HCT116 (cell line): ENCODE results near the gene EEFSEC. TPM values are rescaled to one million over a fixed set of nuclear protein-coding genes. Genes with fewer than 3 reads are reported as not detected.

Experiments
- ATAC-seq: fragments of 200-7000 bp; cut with Tn5 transposase; 2 replicates; pipeline ENCODE4 v1.9.1; 2020; ENCODE audit warnings: mild to moderate bottlenecking, moderate library complexity
- BruUV-seq: library from RNA; stranded (reverse); fragments of 400-500 nt; replicated peaks from 2 replicates; lab custom pipeline; 2021; lab: Mats Ljungman, UMichigan
- CTCF ChIA-PET: fragments of 300-600 bp; sonication (Branson Sonifier 250); formaldehyde crosslinking; loops from one replicate; lab custom pipeline; 2021; ENCODE audit warnings: antibody characterized with exemption; lab: Charles Lee
- POLR2A ChIA-PET: fragments of 300-600, 350-600 bp; sonication (Branson Sonifier 250); formaldehyde crosslinking; loops from one replicate; lab custom pipeline; 2021; ENCODE audit warnings: antibody characterized with exemption; lab: Charles Lee
- RAD21 ChIA-PET, 2 experiments: fragments of 300-600 bp; sonication (Branson Sonifier 250); formaldehyde crosslinking; loops; one replicate each; lab custom pipeline; 2023; ENCODE audit warnings: low total read pairs in 2 of 2; ENCODE audit not compliant: uncharacterized antibody in 2 of 2, unreplicated experiment in 2 of 2, low non-redundant PET in 1 of 2; lab: Charles Lee
- DNase-seq: peaks from one replicate; pipeline ENCODE4 v3.0.0-alpha.2; 2010; ENCODE audit warnings: low read depth, low spot score
- H2AFZ ChIP-seq: fragments of 200-600 bp; shearing (Covaris generic), sonication (generic); 2 replicates; pipeline ENCODE4 v1.6.1; 2017; ENCODE audit warnings: low read depth, mixed run types, mixed read lengths, antibody characterized with exemption, low read length; ENCODE audit not compliant: poor library complexity, severe bottlenecking
- H3K27ac ChIP-seq: 2 replicates; pipeline ENCODE4 v1.5.1; 2012; ENCODE audit warnings: low read depth, low read length
- H3K27me3 ChIP-seq: fragments of 200-600 bp; sonication (generic); 2 replicates; pipeline ENCODE4 v1.6.1; 2016; ENCODE audit warnings: mixed run types, low read length, mixed read lengths; ENCODE audit not compliant: insufficient read depth
- H3K36me3 ChIP-seq, 2 experiments: fragments of 200-500 bp in 1 of 2; fragments of 200-600 bp in 1 of 2; sonication (Bioruptor generic) in 1 of 2; sonication (generic) in 1 of 2; 2 replicates each; pipeline versions ENCODE4 v1.5.1 to v1.6.1; 2014 to 2016; ENCODE audit warnings: low read length in 2 of 2, inconsistent platforms in 1 of 2, mixed read lengths in 1 of 2, mixed run types in 1 of 2; ENCODE audit not compliant: insufficient read depth in 2 of 2, control insufficient read depth in 1 of 2
- H3K4me1 ChIP-seq, 2 experiments: fragments of 200-600 bp in 1 of 2; sonication (generic) in 1 of 2; 2 replicates each; pipeline versions ENCODE4 v1.5.1 to v1.6.1; 2012 to 2017; ENCODE audit warnings: low read length in 2 of 2, inconsistent platforms in 1 of 2, mild to moderate bottlenecking in 1 of 2, mixed read lengths in 1 of 2, mixed run types in 1 of 2, moderate library complexity in 1 of 2; ENCODE audit not compliant: insufficient read depth in 2 of 2, control insufficient read depth in 1 of 2
- H3K4me2 ChIP-seq: fragments of 200-600 bp; sonication (generic); 2 replicates; pipeline ENCODE4 v1.6.1; 2017; ENCODE audit warnings: mixed run types, low read length, mixed read lengths
- H3K4me3 ChIP-seq, 2 experiments: fragments of 200-600 bp in 1 of 2; sonication (generic) in 1 of 2; replicated peaks in 1 of 2; 2 replicates each; pipeline ENCODE4 v1.5.1; 2011 to 2016; ENCODE audit warnings: low read length in 2 of 2, control low read depth in 1 of 2, low read depth in 1 of 2, mild to moderate bottlenecking in 1 of 2, mixed read lengths in 1 of 2, mixed run types in 1 of 2
- H3K79me2 ChIP-seq: fragments of 200-600 bp; sonication (generic); 2 replicates; pipeline ENCODE4 v1.6.1; 2017; ENCODE audit warnings: mild to moderate bottlenecking, mixed run types, low read length, moderate library complexity, mixed read lengths; ENCODE audit not compliant: insufficient read depth
- H3K9ac ChIP-seq: fragments of 200-600 bp; sonication (generic); 2 replicates; pipeline ENCODE4 v1.6.1; 2016; ENCODE audit warnings: low read length, mixed read lengths
- H3K9me2 ChIP-seq: fragments of 200-600 bp; sonication (generic), shearing (Covaris generic); 2 replicates; pipeline ENCODE4 v1.6.1; 2017; ENCODE audit warnings: mixed run types, mild to moderate bottlenecking, moderate library complexity; ENCODE audit not compliant: insufficient read depth
- H3K9me3 ChIP-seq, 2 experiments: fragments of 200-500 bp in 1 of 2; fragments of 200-600 bp in 1 of 2; sonication (Bioruptor generic) in 1 of 2; sonication (generic) in 1 of 2; 2 replicates each; pipeline ENCODE4 v1.6.1; 2014 to 2017; ENCODE audit warnings: low read length in 2 of 2, mixed read lengths in 2 of 2, inconsistent platforms in 1 of 2, low read depth in 1 of 2, mild to moderate bottlenecking in 1 of 2, mixed run types in 1 of 2, moderate library complexity in 1 of 2; ENCODE audit not compliant: control insufficient read depth in 1 of 2, insufficient read depth in 1 of 2
- H4K20me1 ChIP-seq: fragments of 200-600 bp; sonication (generic), shearing (Covaris generic); 2 replicates; pipeline ENCODE4 v1.6.1; 2017; ENCODE audit warnings: mixed run types, mild to moderate bottlenecking, moderate library complexity; ENCODE audit not compliant: insufficient read depth
- EZH2 ChIP-seq: fragments of 200-600 bp; sonication (generic); IDR thresholded peaks from 2 replicates; pipeline ENCODE4 v1.6.1; 2017; ENCODE audit warnings: antibody characterized with exemption, mixed run types
- FOSL1 ChIP-seq: IDR thresholded peaks from 2 replicates; pipeline ENCODE4 v1.6.1; 2012; ENCODE audit warnings: low read depth
- RAD21 ChIP-seq: IDR thresholded peaks from 2 replicates; pipeline ENCODE4 v1.6.1; 2012; ENCODE audit warnings: low read depth, mild to moderate bottlenecking
- ZBTB33 ChIP-seq: IDR thresholded peaks from 2 replicates; pipeline ENCODE4 v1.6.1; 2011; ENCODE audit warnings: mild to moderate bottlenecking, low read length, moderate library complexity; ENCODE audit not compliant: insufficient replicate concordance; ENCODE audit errors: extremely low read depth
- ZNF274 ChIP-seq: fragments of 200-500 bp; sonication (Bioruptor generic); IDR thresholded peaks from 2 replicates; pipeline ENCODE4 v1.6.1; 2014; ENCODE audit warnings: mild to moderate bottlenecking, low read depth, low read length, inconsistent platforms
- intact Hi-C: fragments of 100-400 bp; cut with micrococcal nuclease; formaldehyde crosslinking; loops from 2 replicates; pipeline ENCODE4 v1.10.0; 2022
- total RNA-seq: library from RNA; stranded (reverse); gene quantifications from one replicate; pipeline ENCODE4 v1.2.1, GENCODE V29; 2021; ENCODE audit not compliant: unreplicated experiment
- TF ChIP-seq, protein P1 (sequence below), 3 experiments: fragments of 200-600 bp in 1 of 3; sonication (generic) in 1 of 3; IDR thresholded peaks in 2 of 3; conservative IDR thresholded peaks in 1 of 3; 2 replicates each; pipeline ENCODE4 v1.5.1; 2012 to 2017; ENCODE audit warnings: low read depth in 2 of 3, low read length in 2 of 3, antibody characterized with exemption in 1 of 3, borderline replicate concordance in 1 of 3, control low read depth in 1 of 3, mild to moderate bottlenecking in 1 of 3, mixed read lengths in 1 of 3, mixed run types in 1 of 3, moderate library complexity in 1 of 3; ENCODE audit not compliant: insufficient read depth in 1 of 3

EEFSEC gene
- total RNA-seq, 1 experiment from 2014 or later: 16.1 TPM

- Histone ChIP-seq H2AFZ (no peak overlapping the region), H3K36me3 (no peaks in the 10 kb centered on the region)
- RAD21 ChIA-PET: no interaction called here
- no TSS peak for BruUV-seq
- DNase-seq: no peak
- TF ChIP-seq FOSL1: no peak
- TF ChIP-seq RAD21: no peak
- no peak for TF ChIP-seq ZNF274
- TF ChIP-seq, protein P1, sequence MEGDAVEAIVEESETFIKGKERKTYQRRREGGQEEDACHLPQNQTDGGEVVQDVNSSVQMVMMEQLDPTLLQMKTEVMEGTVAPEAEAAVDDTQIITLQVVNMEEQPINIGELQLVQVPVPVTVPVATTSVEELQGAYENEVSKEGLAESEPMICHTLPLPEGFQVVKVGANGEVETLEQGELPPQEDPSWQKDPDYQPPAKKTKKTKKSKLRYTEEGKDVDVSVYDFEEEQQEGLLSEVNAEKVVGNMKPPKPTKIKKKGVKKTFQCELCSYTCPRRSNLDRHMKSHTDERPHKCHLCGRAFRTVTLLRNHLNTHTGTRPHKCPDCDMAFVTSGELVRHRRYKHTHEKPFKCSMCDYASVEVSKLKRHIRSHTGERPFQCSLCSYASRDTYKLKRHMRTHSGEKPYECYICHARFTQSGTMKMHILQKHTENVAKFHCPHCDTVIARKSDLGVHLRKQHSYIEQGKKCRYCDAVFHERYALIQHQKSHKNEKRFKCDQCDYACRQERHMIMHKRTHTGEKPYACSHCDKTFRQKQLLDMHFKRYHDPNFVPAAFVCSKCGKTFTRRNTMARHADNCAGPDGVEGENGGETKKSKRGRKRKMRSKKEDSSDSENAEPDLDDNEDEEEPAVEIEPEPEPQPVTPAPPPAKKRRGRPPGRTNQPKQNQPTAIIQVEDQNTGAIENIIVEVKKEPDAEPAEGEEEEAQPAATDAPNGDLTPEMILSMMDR (IDR thresholded peaks at IDR 0.05 in 2 of 3, conservative IDR thresholded peaks at IDR 0.05 in 1 of 3; ENCODE audit: borderline replicate concordance in 1 of 3, insufficient read depth in 1 of 3, low read depth in 2 of 3, low read length in 2 of 3): no peak
- TF ChIP-seq ZBTB33: no peak
- TF ChIP-seq EZH2: no peak
- TF ChIP-seq, all 23 proteins: peak for 0
- Histone ChIP-seq H3K27me3 (no peaks in the 10 kb centered on the region), H3K4me1 (peaks cover 3 to 9% of the 10 kb centered on the region in 2 experiments; a peak in 2 of 4 replicates), H4K20me1 (no peaks in the 10 kb centered on the region), H3K9me2 (no peaks in the 10 kb centered on the region), H3K79me2 (no peaks in the 10 kb centered on the region), H3K9ac (no peak overlapping the region), H3K4me3 (no peak overlapping the region), H3K4me2 (no peak overlapping the region), H3K27ac (no peak overlapping the region), H3K9me3 (no peaks in the 10 kb centered on the region)
- ChIA-PET POLR2A (no interaction called here), CTCF (no interaction called here)
- no peak for ATAC-seq
- intact Hi-C loops: no loop called here
These were observed 215.9 kb downstream of the EEFSEC start for GRCh38 chr3:128369121-128369703.
